Lung (tissue), 12 donors: ENCODE results near the gene NIFK. TPM values are rescaled to one million over a fixed set of nuclear protein-coding genes. Genes with fewer than 3 reads are reported as not detected.
A peak's percentile ranks its signal among the peaks of the same experiment; 100 is the strongest.
"Not testable (repeated sequence)": the region's sequence is repeated elsewhere in the genome, so short reads cannot be mapped to it uniquely, and the experiment has no call there.

Experiments
- ATAC-seq: fragments of 200-7000 bp; cut with Tn5 transposase; one replicate; pipeline ENCODE4 v1.9.1; 2020; ENCODE audit warnings: moderate number of reproducible peaks; ENCODE audit not compliant: insufficient read depth, low FRiP score
- DNase-seq, 3 donors: peaks; one replicate each; pipeline ENCODE4 v3.0.0-alpha.2; 2013 to 2017
- H3K27ac ChIP-seq, 2 donors: one replicate each; pipeline ENCODE4 v1.5.1; 2013; ENCODE audit warnings: mild to moderate bottlenecking in 2 of 2, moderate library complexity in 2 of 2, control low read depth in 1 of 2, inconsistent platforms in 1 of 2, low read depth in 1 of 2, low read length in 1 of 2
- H3K27me3 ChIP-seq, 3 donors: one replicate each; pipeline ENCODE4 v1.5.1; 2013; ENCODE audit warnings: low read length in 2 of 3; ENCODE audit not compliant: control insufficient read depth in 3 of 3, insufficient read depth in 3 of 3
- H3K36me3 ChIP-seq, 4 donors: one replicate each; pipeline ENCODE4 v1.5.1; 2013; ENCODE audit warnings: low read length in 4 of 4, mild to moderate bottlenecking in 1 of 4, moderate library complexity in 1 of 4; ENCODE audit not compliant: control insufficient read depth in 4 of 4, insufficient read depth in 4 of 4
- H3K4me1 ChIP-seq, 5 donors: one replicate each; pipeline ENCODE4 v1.5.1; 2013; ENCODE audit warnings: low read length in 5 of 5, mild to moderate bottlenecking in 2 of 5, moderate library complexity in 1 of 5; ENCODE audit not compliant: control insufficient read depth in 5 of 5, insufficient read depth in 5 of 5
- H3K4me3 ChIP-seq: one replicate; pipeline ENCODE4 v1.5.1; 2013; ENCODE audit warnings: mild to moderate bottlenecking, control low read depth, moderate library complexity
- H3K9ac ChIP-seq, 2 donors: one replicate each; pipeline ENCODE4 v1.5.1; 2013; ENCODE audit warnings: low read length in 2 of 2, control low read depth in 1 of 2; ENCODE audit not compliant: insufficient read depth in 1 of 2
- H3K9me3 ChIP-seq, 4 donors: one replicate each; pipeline ENCODE4 v1.5.1; 2013; ENCODE audit warnings: low read length in 3 of 4, mild to moderate bottlenecking in 1 of 4, moderate library complexity in 1 of 4; ENCODE audit not compliant: control insufficient read depth in 4 of 4, insufficient read depth in 3 of 4
- CTCF ChIP-seq: IDR thresholded peaks from 2 replicates; pipeline ENCODE4 v1.5.1; 2012; ENCODE audit warnings: mild to moderate bottlenecking; ENCODE audit errors: control extremely low read depth, extremely low read depth
- WGBS, 2 donors: extraction: QIAGEN DNeasy Blood & Tissue Kit; methylation state at CpG; one replicate each; pipeline ENCODE4 v1.1.7; 2013; 5-methylcytosine and 5-hydroxymethylcytosine counted together
- polyA plus RNA-seq, 2 donors: library from polyadenylated mRNA; stranded (reverse); fragments of 200-250 nt; gene quantifications; one replicate each; pipeline ENCODE4 v1.2.1, GENCODE V29; 2013
- total RNA-seq, 2 donors: library from RNA; depleted of rRNA in 1 of 2; stranded (reverse); fragments of >200 nt in 1 of 2; gene quantifications; one replicate each; pipeline ENCODE4 v1.2.1, GENCODE V29; 2014 to 2021
- donor health status: control.
- donor health status: control.
- donor health status: Bipolar disorder and iron deficiency.
- donor health status: healthy.
- donor health status: DM: yes; HTN: yes; CAD: no.

Gene NIFK
- total and polyA plus RNA-seq, 4 donors, result 32.2 to 78.0 (median 35.4) TPM

GRCh38 chr2:121696410-121696930 lies 40.2 kb downstream of the NIFK start:
- H3K9ac ChIP-seq, result no peak overlapping the region
- DNase-seq, result no peak

GRCh38 chr2:121695171-121695451 lies 41.6 kb downstream of the NIFK start:
- WGBS, 2 donors, result 86 to 91% methylated on average over 2 of the region's 2 CpGs
- no peak overlapping the region for H3K9ac ChIP-seq
- H3K4me3 ChIP-seq, result no peak overlapping the region
- no peaks in the 10 kb centered on the region for H3K36me3 ChIP-seq
- no peak for TF ChIP-seq CTCF
- peaks cover 0 to 15% (median 7%) of the 10 kb centered on the region in 5 donors for H3K4me1 ChIP-seq
- DNase-seq (no peak), ATAC-seq (no peak)
- H3K27me3 ChIP-seq, result no peaks in the 10 kb centered on the region
- no peak overlapping the region for H3K27ac ChIP-seq
- H3K9me3 ChIP-seq, result no peaks in the 10 kb centered on the region

More at GRCh38 chr2:121696410-121696930, 40.2 kb downstream of the NIFK start:
- H3K27me3 ChIP-seq, result no peaks in the 10 kb centered on the region
- WGBS, 2 donors, result 82 to 83% methylated on average over 7 of the region's 7 CpGs
- ATAC-seq, result no peak
- no peaks in the 10 kb centered on the region for H3K36me3 ChIP-seq
- H3K9me3 ChIP-seq, result no peaks in the 10 kb centered on the region
- no peak for TF ChIP-seq CTCF
- H3K27ac ChIP-seq, result peak overlapping the region in 1 of 2 donors; percentile 18
- H3K4me3 ChIP-seq, result no peak overlapping the region
- peaks cover 0 to 15% (median 9%) of the 10 kb centered on the region in 5 donors for H3K4me1 ChIP-seq

DNA sequence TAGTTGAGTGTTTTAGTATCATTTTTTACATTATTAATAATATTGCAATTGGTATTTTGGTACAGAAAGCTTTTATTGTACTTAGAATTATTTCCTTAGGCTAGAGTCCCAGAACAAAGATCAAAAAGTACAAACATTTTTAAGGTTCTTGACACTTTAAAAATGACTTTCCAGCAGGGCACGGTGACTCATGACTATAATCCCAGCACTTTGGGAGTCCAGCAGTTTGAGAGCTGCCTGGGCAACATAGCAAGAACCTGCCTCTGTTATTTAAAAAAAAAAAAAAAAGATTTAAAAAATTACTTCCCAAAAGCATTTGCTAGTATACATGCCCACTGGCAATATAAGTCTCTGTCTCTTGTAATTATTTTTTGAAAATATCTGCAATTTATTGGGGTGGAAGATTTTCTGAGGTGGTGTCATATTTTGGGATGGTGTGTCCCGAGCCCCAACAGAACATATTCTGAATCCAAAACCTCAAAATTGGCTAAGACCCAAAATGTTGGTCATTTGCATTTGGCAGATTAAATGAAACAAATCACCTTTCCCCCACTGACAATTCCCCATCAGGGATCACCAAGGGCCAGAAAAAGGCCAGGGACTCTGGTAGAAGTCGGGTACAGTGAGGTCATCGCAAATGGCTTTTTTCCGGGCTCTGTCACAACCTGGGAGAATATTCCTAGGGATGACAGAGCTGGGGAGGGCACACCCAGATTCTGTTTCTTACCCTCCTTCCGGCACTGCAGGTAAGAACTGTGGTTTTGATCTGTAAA lies 42.1 kb downstream of the NIFK start:
- Histone ChIP-seq H3K9ac (no peak overlapping the region), H3K27ac (no peak overlapping the region), H3K36me3 (no peaks in the 10 kb centered on the region), H3K4me1 (peaks cover 0 to 10% (median 9%) of the 10 kb centered on the region in 5 donors), H3K27me3 (no peaks in the 10 kb centered on the region), H3K9me3 (no peaks in the 10 kb centered on the region), H3K4me3 (no peak overlapping the region)
- no peak for TF ChIP-seq CTCF
- WGBS, 2 donors, result 82 to 83% methylated on average over 6 of the region's 6 CpGs
- DNase-seq, result no peak
- no peak for ATAC-seq

DNA sequence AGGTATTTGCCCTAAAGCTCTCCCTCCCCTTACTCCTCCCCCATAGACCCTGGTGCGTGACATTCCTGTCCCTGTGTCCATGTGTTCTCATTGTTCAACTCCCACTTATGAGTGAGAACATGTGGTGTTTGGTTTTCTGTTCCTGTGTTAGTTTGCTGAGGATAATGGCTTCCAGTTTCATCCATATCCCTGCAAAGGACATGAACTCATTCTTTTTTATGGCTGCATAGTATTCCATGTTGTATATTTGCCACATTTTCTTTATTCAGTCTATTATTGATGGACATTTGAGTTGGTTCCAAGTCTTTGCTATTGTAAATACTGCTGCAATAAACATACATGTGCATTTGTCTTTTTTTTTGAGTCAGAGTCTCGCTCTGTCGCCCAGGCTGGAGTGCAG lies 46.1 kb downstream of the NIFK start:
- not testable (repeated sequence) for H3K9me3 ChIP-seq, H3K4me1 ChIP-seq, H3K27ac ChIP-seq, DNase-seq, H3K9ac ChIP-seq, H3K36me3 ChIP-seq, ATAC-seq, H3K4me3 ChIP-seq, H3K27me3 ChIP-seq
- 96% methylated on average over 3 of the region's 3 CpGs for WGBS, 2 donors
